HCT116 (cell line): ENCODE measurements around the gene PTBP1. TPM values are rescaled to one million over a fixed set of nuclear protein-coding genes. Genes with fewer than 3 reads are reported as not detected.

Experiments
- ATAC-seq: fragments of 200-7000 bp; cut with Tn5 transposase; 2 replicates; pipeline ENCODE4 v1.9.1; 2020; ENCODE audit warnings: mild to moderate bottlenecking, moderate library complexity
- BruUV-seq: library from RNA; stranded (reverse); fragments of 400-500 nt; replicated peaks from 2 replicates; lab custom pipeline; 2021; lab: Mats Ljungman, UMichigan
- CTCF ChIA-PET: fragments of 300-600 bp; sonication (Branson Sonifier 250); formaldehyde crosslinking; loops from one replicate; lab custom pipeline; 2021; ENCODE audit warnings: antibody characterized with exemption; lab: Charles Lee
- POLR2A ChIA-PET: fragments of 300-600, 350-600 bp; sonication (Branson Sonifier 250); formaldehyde crosslinking; loops from one replicate; lab custom pipeline; 2021; ENCODE audit warnings: antibody characterized with exemption; lab: Charles Lee
- RAD21 ChIA-PET, 2 experiments: fragments of 300-600 bp; sonication (Branson Sonifier 250); formaldehyde crosslinking; loops; one replicate each; lab custom pipeline; 2023; ENCODE audit warnings: low total read pairs in 2 of 2; ENCODE audit not compliant: uncharacterized antibody in 2 of 2, unreplicated experiment in 2 of 2, low non-redundant PET in 1 of 2; lab: Charles Lee
- DNase-seq: peaks from one replicate; pipeline ENCODE4 v3.0.0-alpha.2; 2010; ENCODE audit warnings: low read depth, low spot score
- H2AFZ ChIP-seq: fragments of 200-600 bp; shearing (Covaris generic), sonication (generic); 2 replicates; pipeline ENCODE4 v1.6.1; 2017; ENCODE audit warnings: low read depth, mixed run types, mixed read lengths, antibody characterized with exemption, low read length; ENCODE audit not compliant: poor library complexity, severe bottlenecking
- H3K27ac ChIP-seq: 2 replicates; pipeline ENCODE4 v1.5.1; 2012; ENCODE audit warnings: low read depth, low read length
- H3K27me3 ChIP-seq: fragments of 200-600 bp; sonication (generic); 2 replicates; pipeline ENCODE4 v1.6.1; 2016; ENCODE audit warnings: mixed run types, low read length, mixed read lengths; ENCODE audit not compliant: insufficient read depth
- H3K36me3 ChIP-seq, 2 experiments: fragments of 200-500 bp in 1 of 2; fragments of 200-600 bp in 1 of 2; sonication (Bioruptor generic) in 1 of 2; sonication (generic) in 1 of 2; 2 replicates each; pipeline versions ENCODE4 v1.5.1 to v1.6.1; 2014 to 2016; ENCODE audit warnings: low read length in 2 of 2, inconsistent platforms in 1 of 2, mixed read lengths in 1 of 2, mixed run types in 1 of 2; ENCODE audit not compliant: insufficient read depth in 2 of 2, control insufficient read depth in 1 of 2
- H3K4me1 ChIP-seq, 2 experiments: fragments of 200-600 bp in 1 of 2; sonication (generic) in 1 of 2; 2 replicates each; pipeline versions ENCODE4 v1.5.1 to v1.6.1; 2012 to 2017; ENCODE audit warnings: low read length in 2 of 2, inconsistent platforms in 1 of 2, mild to moderate bottlenecking in 1 of 2, mixed read lengths in 1 of 2, mixed run types in 1 of 2, moderate library complexity in 1 of 2; ENCODE audit not compliant: insufficient read depth in 2 of 2, control insufficient read depth in 1 of 2
- H3K4me2 ChIP-seq: fragments of 200-600 bp; sonication (generic); 2 replicates; pipeline ENCODE4 v1.6.1; 2017; ENCODE audit warnings: mixed run types, low read length, mixed read lengths
- H3K4me3 ChIP-seq, 2 experiments: fragments of 200-600 bp in 1 of 2; sonication (generic) in 1 of 2; replicated peaks in 1 of 2; 2 replicates each; pipeline ENCODE4 v1.5.1; 2011 to 2016; ENCODE audit warnings: low read length in 2 of 2, control low read depth in 1 of 2, low read depth in 1 of 2, mild to moderate bottlenecking in 1 of 2, mixed read lengths in 1 of 2, mixed run types in 1 of 2
- H3K79me2 ChIP-seq: fragments of 200-600 bp; sonication (generic); 2 replicates; pipeline ENCODE4 v1.6.1; 2017; ENCODE audit warnings: mild to moderate bottlenecking, mixed run types, low read length, moderate library complexity, mixed read lengths; ENCODE audit not compliant: insufficient read depth
- H3K9ac ChIP-seq: fragments of 200-600 bp; sonication (generic); 2 replicates; pipeline ENCODE4 v1.6.1; 2016; ENCODE audit warnings: low read length, mixed read lengths
- H3K9me2 ChIP-seq: fragments of 200-600 bp; sonication (generic), shearing (Covaris generic); 2 replicates; pipeline ENCODE4 v1.6.1; 2017; ENCODE audit warnings: mixed run types, mild to moderate bottlenecking, moderate library complexity; ENCODE audit not compliant: insufficient read depth
- H3K9me3 ChIP-seq, 2 experiments: fragments of 200-500 bp in 1 of 2; fragments of 200-600 bp in 1 of 2; sonication (Bioruptor generic) in 1 of 2; sonication (generic) in 1 of 2; 2 replicates each; pipeline ENCODE4 v1.6.1; 2014 to 2017; ENCODE audit warnings: low read length in 2 of 2, mixed read lengths in 2 of 2, inconsistent platforms in 1 of 2, low read depth in 1 of 2, mild to moderate bottlenecking in 1 of 2, mixed run types in 1 of 2, moderate library complexity in 1 of 2; ENCODE audit not compliant: control insufficient read depth in 1 of 2, insufficient read depth in 1 of 2
- H4K20me1 ChIP-seq: fragments of 200-600 bp; sonication (generic), shearing (Covaris generic); 2 replicates; pipeline ENCODE4 v1.6.1; 2017; ENCODE audit warnings: mixed run types, mild to moderate bottlenecking, moderate library complexity; ENCODE audit not compliant: insufficient read depth
- CBX3 ChIP-seq: IDR thresholded peaks from 2 replicates; pipeline ENCODE4 v1.6.1; 2012; ENCODE audit warnings: low read depth
- CTCF ChIP-seq, 3 experiments: fragments of 200-600 bp in 1 of 3; sonication (generic) in 1 of 3; IDR thresholded peaks in 2 of 3; conservative IDR thresholded peaks in 1 of 3; 2 replicates each; pipeline ENCODE4 v1.5.1; 2012 to 2017; ENCODE audit warnings: low read depth in 2 of 3, low read length in 2 of 3, antibody characterized with exemption in 1 of 3, borderline replicate concordance in 1 of 3, control low read depth in 1 of 3, mild to moderate bottlenecking in 1 of 3, mixed read lengths in 1 of 3, mixed run types in 1 of 3, moderate library complexity in 1 of 3; ENCODE audit not compliant: insufficient read depth in 1 of 3
- ELF1 ChIP-seq: IDR thresholded peaks from 2 replicates; pipeline ENCODE4 v1.6.1; 2012; ENCODE audit warnings: low read depth, borderline replicate concordance
- EZH2 ChIP-seq: fragments of 200-600 bp; sonication (generic); IDR thresholded peaks from 2 replicates; pipeline ENCODE4 v1.6.1; 2017; ENCODE audit warnings: antibody characterized with exemption, mixed run types
- EZH2phosphoT487 ChIP-seq: fragments of 200-600 bp; IDR thresholded peaks from 2 replicates; pipeline ENCODE4 v1.6.1; 2018; ENCODE audit warnings: antibody characterized with exemption, borderline replicate concordance
- FOSL1 ChIP-seq: IDR thresholded peaks from 2 replicates; pipeline ENCODE4 v1.6.1; 2012; ENCODE audit warnings: low read depth
- MAX ChIP-seq: IDR thresholded peaks from 2 replicates; pipeline ENCODE4 v1.6.1; 2012
- POLR2A ChIP-seq: IDR thresholded peaks from 2 replicates; pipeline ENCODE4 v1.7.0; 2011; ENCODE audit warnings: borderline replicate concordance; ENCODE audit not compliant: insufficient read depth, insufficient read length; ENCODE audit errors: extremely low read depth
- POLR2AphosphoS5 ChIP-seq: IDR thresholded peaks from 2 replicates; pipeline ENCODE4 v1.6.1; 2011; ENCODE audit warnings: mild to moderate bottlenecking, low read depth, low read length, moderate library complexity
- RAD21 ChIP-seq: IDR thresholded peaks from 2 replicates; pipeline ENCODE4 v1.6.1; 2012; ENCODE audit warnings: low read depth, mild to moderate bottlenecking
- SIN3A ChIP-seq: IDR thresholded peaks from 2 replicates; pipeline ENCODE4 v1.6.1; 2012; ENCODE audit warnings: low read depth
- SP1 ChIP-seq: IDR thresholded peaks from 2 replicates; pipeline ENCODE4 v1.6.1; 2012; ENCODE audit warnings: low read depth
- TCF7L2 ChIP-seq: IDR thresholded peaks from 2 replicates; pipeline ENCODE4 v1.7.0; 2011; ENCODE audit warnings: borderline replicate concordance, inconsistent platforms; ENCODE audit not compliant: insufficient read depth, insufficient read length; ENCODE audit errors: extremely low read depth
- YY1 ChIP-seq: IDR thresholded peaks from 2 replicates; pipeline ENCODE4 v1.6.1; 2011; ENCODE audit warnings: low read length, low read depth, moderate library complexity, mild to moderate bottlenecking; ENCODE audit not compliant: insufficient replicate concordance; ENCODE audit errors: extremely low read depth
- ZFX ChIP-seq: fragments of 450-650 bp; IDR thresholded peaks from 2 replicates; pipeline ENCODE4 v1.6.1; 2017
- ZNF274 ChIP-seq: fragments of 200-500 bp; sonication (Bioruptor generic); IDR thresholded peaks from 2 replicates; pipeline ENCODE4 v1.6.1; 2014; ENCODE audit warnings: mild to moderate bottlenecking, low read depth, low read length, inconsistent platforms
- intact Hi-C: fragments of 100-400 bp; cut with micrococcal nuclease; formaldehyde crosslinking; loops from 2 replicates; pipeline ENCODE4 v1.10.0; 2022
- total RNA-seq: library from RNA; stranded (reverse); gene quantifications from one replicate; pipeline ENCODE4 v1.2.1, GENCODE V29; 2021; ENCODE audit not compliant: unreplicated experiment
- TF ChIP-seq, protein P1 (sequence below): IDR thresholded peaks from 2 replicates; pipeline ENCODE4 v1.6.1; 2012; ENCODE audit warnings: low read depth

Gene PTBP1
- total RNA-seq, 1 experiment from 2014 or later, result 676 TPM

DNA sequence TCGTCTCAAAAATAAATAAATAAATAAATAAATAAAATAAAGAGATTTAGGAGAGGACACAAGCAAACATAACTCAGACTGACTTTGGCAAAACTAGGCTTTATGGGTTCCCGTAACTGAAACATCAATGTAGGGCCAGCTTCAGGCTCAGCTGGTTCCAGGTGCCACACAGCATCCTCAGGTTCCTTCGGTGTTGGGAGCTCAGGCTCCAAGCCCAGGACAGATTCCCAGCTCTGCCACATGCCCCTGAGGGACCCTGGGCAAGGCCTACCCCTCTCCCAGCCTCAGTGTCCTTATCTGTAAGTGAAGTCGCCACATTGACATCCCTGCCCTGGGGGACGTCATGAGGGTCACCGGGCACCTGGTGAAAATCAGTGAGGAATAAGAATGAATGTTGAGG is 27.6 kb upstream of the PTBP1 start:
- TF ChIP-seq RAD21 (no peak), YY1 (no peak), POLR2AphosphoS5 (no peak), EZH2phosphoT487 (no peak), TCF7L2 (no peak), CBX3 (no peak), ZNF274 (no peak), POLR2A (no peak), CTCF (IDR thresholded peaks at IDR 0.05 in 2 of 3, conservative IDR thresholded peaks at IDR 0.05 in 1 of 3; ENCODE audit: borderline replicate concordance in 1 of 3, insufficient read depth in 1 of 3, low read depth in 2 of 3, low read length in 2 of 3) (no peak), ZFX (no peak), EZH2 (no peak), ELF1 (no peak), SP1 (no peak), FOSL1 (no peak), SIN3A (no peak), MAX (no peak)
- TF ChIP-seq, protein P1, sequence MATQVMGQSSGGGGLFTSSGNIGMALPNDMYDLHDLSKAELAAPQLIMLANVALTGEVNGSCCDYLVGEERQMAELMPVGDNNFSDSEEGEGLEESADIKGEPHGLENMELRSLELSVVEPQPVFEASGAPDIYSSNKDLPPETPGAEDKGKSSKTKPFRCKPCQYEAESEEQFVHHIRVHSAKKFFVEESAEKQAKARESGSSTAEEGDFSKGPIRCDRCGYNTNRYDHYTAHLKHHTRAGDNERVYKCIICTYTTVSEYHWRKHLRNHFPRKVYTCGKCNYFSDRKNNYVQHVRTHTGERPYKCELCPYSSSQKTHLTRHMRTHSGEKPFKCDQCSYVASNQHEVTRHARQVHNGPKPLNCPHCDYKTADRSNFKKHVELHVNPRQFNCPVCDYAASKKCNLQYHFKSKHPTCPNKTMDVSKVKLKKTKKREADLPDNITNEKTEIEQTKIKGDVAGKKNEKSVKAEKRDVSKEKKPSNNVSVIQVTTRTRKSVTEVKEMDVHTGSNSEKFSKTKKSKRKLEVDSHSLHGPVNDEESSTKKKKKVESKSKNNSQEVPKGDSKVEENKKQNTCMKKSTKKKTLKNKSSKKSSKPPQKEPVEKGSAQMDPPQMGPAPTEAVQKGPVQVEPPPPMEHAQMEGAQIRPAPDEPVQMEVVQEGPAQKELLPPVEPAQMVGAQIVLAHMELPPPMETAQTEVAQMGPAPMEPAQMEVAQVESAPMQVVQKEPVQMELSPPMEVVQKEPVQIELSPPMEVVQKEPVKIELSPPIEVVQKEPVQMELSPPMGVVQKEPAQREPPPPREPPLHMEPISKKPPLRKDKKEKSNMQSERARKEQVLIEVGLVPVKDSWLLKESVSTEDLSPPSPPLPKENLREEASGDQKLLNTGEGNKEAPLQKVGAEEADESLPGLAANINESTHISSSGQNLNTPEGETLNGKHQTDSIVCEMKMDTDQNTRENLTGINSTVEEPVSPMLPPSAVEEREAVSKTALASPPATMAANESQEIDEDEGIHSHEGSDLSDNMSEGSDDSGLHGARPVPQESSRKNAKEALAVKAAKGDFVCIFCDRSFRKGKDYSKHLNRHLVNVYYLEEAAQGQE, result no peak
- TF ChIP-seq, all 23 proteins: peak for 0
- CTCF ChIA-PET, result interaction anchor here (0.7 to 1.3 kb wide), 7 partner anchors 16 to 405 kb away, joined by 3 to 4 read pairs (median 3); partner anchors contain the start of gene C2CD4C
- RAD21 ChIA-PET, result interaction anchor here (0.6 to 0.7 kb wide), 2 partner anchors 74 to 148 kb away, joined by 3 read pairs; no protein-coding TSS in a partner anchor
- no peaks in the 10 kb centered on the region for H4K20me1 ChIP-seq
- H3K4me1 ChIP-seq, result peaks cover 4 to 14% of the 10 kb centered on the region in 2 experiments
- no TSS peak for BruUV-seq
- no peak for DNase-seq
- no peak overlapping the region for H3K4me2 ChIP-seq
- no peaks in the 10 kb centered on the region for H3K9me3 ChIP-seq
- no peak for ATAC-seq
- no peaks in the 10 kb centered on the region for H3K27me3 ChIP-seq
- H3K36me3 ChIP-seq, result no peaks in the 10 kb centered on the region; a peak in 1 of 4 replicates
- no peak overlapping the region for H3K9ac ChIP-seq
- H2AFZ ChIP-seq, result no peak overlapping the region
- H3K27ac ChIP-seq, result no peak overlapping the region
- H3K4me3 ChIP-seq, result no peak overlapping the region
- POLR2A ChIA-PET, result no interaction called here
- no peaks in the 10 kb centered on the region for H3K9me2 ChIP-seq
- H3K79me2 ChIP-seq, result no peaks in the 10 kb centered on the region
- intact Hi-C loops, result loop anchor here (1.0 to 2.0 kb wide), 4 partner anchors 91 to 213 kb away; partner anchors contain the start of gene KISS1R
